ENCODE data around the gene UBE2E1.

DNA sequence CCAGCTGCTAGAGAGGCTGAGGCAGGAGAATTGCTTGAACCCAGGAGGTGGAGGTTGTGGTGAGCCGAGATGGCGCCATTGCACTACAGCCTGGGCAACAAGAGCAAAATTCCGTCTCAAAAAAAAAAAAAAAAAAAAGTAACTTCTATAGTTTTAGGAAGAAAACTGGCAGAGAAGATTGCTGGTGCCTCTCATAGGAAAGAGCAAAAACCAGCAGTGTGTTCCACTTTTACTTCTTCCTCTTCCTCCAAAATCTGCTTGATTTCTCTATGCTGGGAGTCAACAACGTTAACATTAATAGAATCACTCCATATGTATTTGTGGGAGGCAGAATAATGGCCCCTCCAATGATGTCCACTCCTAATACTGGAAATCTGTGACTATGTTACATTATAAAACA lies 126.8 kb downstream of the UBE2E1 start:
- TF ChIP-seq, protein P1, sequence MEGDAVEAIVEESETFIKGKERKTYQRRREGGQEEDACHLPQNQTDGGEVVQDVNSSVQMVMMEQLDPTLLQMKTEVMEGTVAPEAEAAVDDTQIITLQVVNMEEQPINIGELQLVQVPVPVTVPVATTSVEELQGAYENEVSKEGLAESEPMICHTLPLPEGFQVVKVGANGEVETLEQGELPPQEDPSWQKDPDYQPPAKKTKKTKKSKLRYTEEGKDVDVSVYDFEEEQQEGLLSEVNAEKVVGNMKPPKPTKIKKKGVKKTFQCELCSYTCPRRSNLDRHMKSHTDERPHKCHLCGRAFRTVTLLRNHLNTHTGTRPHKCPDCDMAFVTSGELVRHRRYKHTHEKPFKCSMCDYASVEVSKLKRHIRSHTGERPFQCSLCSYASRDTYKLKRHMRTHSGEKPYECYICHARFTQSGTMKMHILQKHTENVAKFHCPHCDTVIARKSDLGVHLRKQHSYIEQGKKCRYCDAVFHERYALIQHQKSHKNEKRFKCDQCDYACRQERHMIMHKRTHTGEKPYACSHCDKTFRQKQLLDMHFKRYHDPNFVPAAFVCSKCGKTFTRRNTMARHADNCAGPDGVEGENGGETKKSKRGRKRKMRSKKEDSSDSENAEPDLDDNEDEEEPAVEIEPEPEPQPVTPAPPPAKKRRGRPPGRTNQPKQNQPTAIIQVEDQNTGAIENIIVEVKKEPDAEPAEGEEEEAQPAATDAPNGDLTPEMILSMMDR (conservative IDR thresholded peaks at IDR 0.05; ENCODE audit: low read depth in 2 of 2): 0 out of 4 replicates have a peak, but pooled peaks of 1 of the 2 experiments have one; percentile 9
- TF ChIP-seq, protein P2, sequence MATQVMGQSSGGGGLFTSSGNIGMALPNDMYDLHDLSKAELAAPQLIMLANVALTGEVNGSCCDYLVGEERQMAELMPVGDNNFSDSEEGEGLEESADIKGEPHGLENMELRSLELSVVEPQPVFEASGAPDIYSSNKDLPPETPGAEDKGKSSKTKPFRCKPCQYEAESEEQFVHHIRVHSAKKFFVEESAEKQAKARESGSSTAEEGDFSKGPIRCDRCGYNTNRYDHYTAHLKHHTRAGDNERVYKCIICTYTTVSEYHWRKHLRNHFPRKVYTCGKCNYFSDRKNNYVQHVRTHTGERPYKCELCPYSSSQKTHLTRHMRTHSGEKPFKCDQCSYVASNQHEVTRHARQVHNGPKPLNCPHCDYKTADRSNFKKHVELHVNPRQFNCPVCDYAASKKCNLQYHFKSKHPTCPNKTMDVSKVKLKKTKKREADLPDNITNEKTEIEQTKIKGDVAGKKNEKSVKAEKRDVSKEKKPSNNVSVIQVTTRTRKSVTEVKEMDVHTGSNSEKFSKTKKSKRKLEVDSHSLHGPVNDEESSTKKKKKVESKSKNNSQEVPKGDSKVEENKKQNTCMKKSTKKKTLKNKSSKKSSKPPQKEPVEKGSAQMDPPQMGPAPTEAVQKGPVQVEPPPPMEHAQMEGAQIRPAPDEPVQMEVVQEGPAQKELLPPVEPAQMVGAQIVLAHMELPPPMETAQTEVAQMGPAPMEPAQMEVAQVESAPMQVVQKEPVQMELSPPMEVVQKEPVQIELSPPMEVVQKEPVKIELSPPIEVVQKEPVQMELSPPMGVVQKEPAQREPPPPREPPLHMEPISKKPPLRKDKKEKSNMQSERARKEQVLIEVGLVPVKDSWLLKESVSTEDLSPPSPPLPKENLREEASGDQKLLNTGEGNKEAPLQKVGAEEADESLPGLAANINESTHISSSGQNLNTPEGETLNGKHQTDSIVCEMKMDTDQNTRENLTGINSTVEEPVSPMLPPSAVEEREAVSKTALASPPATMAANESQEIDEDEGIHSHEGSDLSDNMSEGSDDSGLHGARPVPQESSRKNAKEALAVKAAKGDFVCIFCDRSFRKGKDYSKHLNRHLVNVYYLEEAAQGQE (IDR thresholded peaks at IDR 0.05; ENCODE audit: unreplicated experiment): no peak
- TF ChIP-seq EZH2phosphoT487 (IDR thresholded peaks at IDR 0.05; ENCODE audit: unreplicated experiment) (no peak), EZH2 (IDR thresholded peaks at IDR 0.05; ENCODE audit: low read depth, unreplicated experiment) (no peak), POLR2AphosphoS5 (IDR thresholded peaks at IDR 0.05; ENCODE audit: low read depth) (no peak), CREB1 (CRISPR knock-in tag; IDR thresholded peaks at IDR 0.05; ENCODE audit: low read depth) (no peak), NANOG (IDR thresholded peaks at IDR 0.05; ENCODE audit: borderline replicate concordance) (no peak), JUNB (IDR thresholded peaks at IDR 0.05; ENCODE audit: unreplicated experiment) (no peak)
- TF ChIP-seq, protein P3, sequence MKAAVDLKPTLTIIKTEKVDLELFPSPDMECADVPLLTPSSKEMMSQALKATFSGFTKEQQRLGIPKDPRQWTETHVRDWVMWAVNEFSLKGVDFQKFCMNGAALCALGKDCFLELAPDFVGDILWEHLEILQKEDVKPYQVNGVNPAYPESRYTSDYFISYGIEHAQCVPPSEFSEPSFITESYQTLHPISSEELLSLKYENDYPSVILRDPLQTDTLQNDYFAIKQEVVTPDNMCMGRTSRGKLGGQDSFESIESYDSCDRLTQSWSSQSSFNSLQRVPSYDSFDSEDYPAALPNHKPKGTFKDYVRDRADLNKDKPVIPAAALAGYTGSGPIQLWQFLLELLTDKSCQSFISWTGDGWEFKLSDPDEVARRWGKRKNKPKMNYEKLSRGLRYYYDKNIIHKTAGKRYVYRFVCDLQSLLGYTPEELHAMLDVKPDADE (IDR thresholded peaks at IDR 0.05): no peak

Data from GM23338 (cell line).